GM21526 (cell line): Measurements from ENCODE around the gene WDR1.

Source experiments
- ATAC-seq: cut with Tn5 transposase; IDR thresholded peaks from one replicate; pipeline ENCODE4 v1.9.1; 2021; ENCODE audit warnings: moderate library complexity; ENCODE audit not compliant: unreplicated experiment, low FRiP score

The WDR1 gene

GRCh38 chr4:10087152-10087791 is 29.3 kb downstream of the WDR1 start:
- no peak for ATAC-seq

- no peak for ATAC-seq
These were observed 30.0 kb downstream of the WDR1 start for GRCh38 chr4:10086506-10087120.

GRCh38 chr4:10085828-10086505 is 30.6 kb downstream of the WDR1 start:
- no peak for ATAC-seq

- no peak for ATAC-seq
These were observed 31.2 kb downstream of the WDR1 start for GRCh38 chr4:10085386-10085785.

GRCh38 chr4:10084651-10085358 is 31.8 kb downstream of the WDR1 start:
- ATAC-seq = no peak

GRCh38 chr4:10083861-10084641 is 32.5 kb downstream of the WDR1 start:
- no peak for ATAC-seq

- no peak for ATAC-seq
These were observed 33.2 kb downstream of the WDR1 start for GRCh38 chr4:10083331-10083771.

- no peak for ATAC-seq
These were observed 33.9 kb downstream of the WDR1 start for GRCh38 chr4:10082459-10083272.

GRCh38 chr4:10082047-10082446 is 34.6 kb downstream of the WDR1 start:
- no peak for ATAC-seq

GRCh38 chr4:10081218-10081606 is 35.4 kb downstream of the WDR1 start:
- no peak for ATAC-seq

- no peak for ATAC-seq
These were observed 35.9 kb downstream of the WDR1 start for GRCh38 chr4:10080589-10081217.

GRCh38 chr4:10079912-10080588 is 36.5 kb downstream of the WDR1 start:
- no peak for ATAC-seq

- ATAC-seq = no peak
These were observed 37.3 kb downstream of the WDR1 start for GRCh38 chr4:10079256-10079655.

- no peak for ATAC-seq
These were observed 37.9 kb downstream of the WDR1 start for GRCh38 chr4:10078481-10079233.

GRCh38 chr4:10077483-10078335 is 38.9 kb downstream of the WDR1 start:
- no peak for ATAC-seq

GRCh38 chr4:10077076-10077475 is 39.5 kb downstream of the WDR1 start:
- no peak for ATAC-seq

GRCh38 chr4:10075953-10076391 is 40.6 kb downstream of the WDR1 start:
- ATAC-seq = no peak
